GM10266 (cell line): Measurements from ENCODE around the gene CLDN6.

Source experiments
- DNase-seq: peaks from one replicate; pipeline ENCODE4 v3.0.0; 2012; ENCODE audit errors: extremely low spot score
- CTCF ChIP-seq: IDR thresholded peaks from 2 replicates; pipeline ENCODE4 v1.5.1; 2012; ENCODE audit warnings: mild to moderate bottlenecking, low read depth; ENCODE audit not compliant: control insufficient read depth, insufficient read depth; ENCODE audit errors: missing control alignments

CLDN6 gene

GRCh38 chr16:2975161-2975795, 42.7 kb downstream of the CLDN6 start:
- DNase-seq: no peak
- no peak for TF ChIP-seq CTCF

- no peak for TF ChIP-seq CTCF
These were observed 43.5 kb downstream of the CLDN6 start for GRCh38 chr16:2974319-2975056.

DNA sequence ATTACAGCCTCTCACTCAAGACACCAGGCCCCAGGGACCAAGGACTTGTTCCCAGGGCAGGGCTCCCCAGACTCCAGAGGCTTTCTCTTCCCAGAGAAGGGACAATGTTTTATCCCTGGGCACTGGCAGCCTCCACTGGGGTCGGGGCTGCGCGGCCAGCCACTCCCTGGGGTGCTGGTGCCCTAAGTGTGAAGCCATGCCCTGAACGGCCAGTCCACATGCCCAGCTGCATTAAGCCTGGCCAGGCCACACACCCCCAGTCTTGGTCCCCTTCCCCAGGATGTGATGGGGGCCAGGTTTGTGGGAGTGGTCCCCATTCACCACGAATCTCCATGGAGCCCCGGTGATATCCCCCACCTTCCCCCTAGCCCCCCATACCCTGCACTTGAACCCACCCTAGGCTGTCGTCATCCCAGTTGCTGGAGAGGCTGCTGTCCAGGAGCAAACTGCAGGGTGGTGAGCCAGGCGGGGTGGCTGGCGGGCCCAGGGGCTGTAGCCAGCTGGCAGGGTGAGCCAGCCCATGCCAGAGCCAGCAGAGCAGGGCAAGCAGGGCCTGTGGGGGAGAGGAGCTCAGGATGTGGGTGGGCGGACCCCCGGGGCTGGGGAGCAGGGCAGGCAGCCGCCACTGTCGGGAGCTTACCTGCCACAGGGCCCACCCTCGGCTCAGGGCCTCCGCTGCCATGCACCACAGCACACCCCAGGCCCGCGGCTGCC, 44.2 kb downstream of the CLDN6 start:
- no peak for TF ChIP-seq CTCF

More at GRCh38 chr16:2974319-2975056, 43.5 kb downstream of the CLDN6 start:
- DNase-seq: no peak

DNA sequence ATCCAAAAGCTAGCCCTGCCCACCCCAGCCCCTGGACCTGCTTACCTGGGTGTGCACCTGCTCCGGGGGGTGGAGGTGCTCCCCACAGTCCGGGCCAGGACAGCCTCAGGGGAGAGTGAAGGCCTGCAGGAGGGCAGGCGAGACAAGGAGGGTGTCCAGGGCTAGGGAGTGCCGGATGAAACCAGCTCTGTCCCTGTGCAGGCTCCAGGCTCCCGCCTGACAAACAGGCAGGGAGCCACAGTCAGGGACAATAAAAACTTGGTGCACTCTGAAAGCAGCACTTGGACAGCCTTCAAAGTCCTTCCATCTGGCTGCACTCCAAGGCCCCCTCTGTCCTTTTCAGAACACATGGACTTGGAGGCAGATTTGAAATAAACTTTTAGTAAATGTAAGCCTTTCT, 44.9 kb downstream of the CLDN6 start:
- no peak for DNase-seq
- no peak for TF ChIP-seq CTCF

More for the DNA sequence above, 44.2 kb downstream of the CLDN6 start:
- DNase-seq: no peak

- TF ChIP-seq CTCF: no peak
These were observed 45.8 kb downstream of the CLDN6 start for GRCh38 chr16:2971985-2972784.

GRCh38 chr16:2971134-2971984, 46.6 kb downstream of the CLDN6 start:
- no peak for DNase-seq
- TF ChIP-seq CTCF: no peak

More at GRCh38 chr16:2971985-2972784, 45.8 kb downstream of the CLDN6 start:
- DNase-seq: no peak
